Measurements from ENCODE around the gene ENKD1. TPM values are rescaled to one million over a fixed set of nuclear protein-coding genes. Genes with fewer than 3 reads are reported as not detected.
A peak's percentile ranks its signal among the peaks of the same experiment; 100 is the strongest.

The ENKD1 gene
- total RNA-seq, 1 experiment from 2014 or later = 22.6 TPM

DNA sequence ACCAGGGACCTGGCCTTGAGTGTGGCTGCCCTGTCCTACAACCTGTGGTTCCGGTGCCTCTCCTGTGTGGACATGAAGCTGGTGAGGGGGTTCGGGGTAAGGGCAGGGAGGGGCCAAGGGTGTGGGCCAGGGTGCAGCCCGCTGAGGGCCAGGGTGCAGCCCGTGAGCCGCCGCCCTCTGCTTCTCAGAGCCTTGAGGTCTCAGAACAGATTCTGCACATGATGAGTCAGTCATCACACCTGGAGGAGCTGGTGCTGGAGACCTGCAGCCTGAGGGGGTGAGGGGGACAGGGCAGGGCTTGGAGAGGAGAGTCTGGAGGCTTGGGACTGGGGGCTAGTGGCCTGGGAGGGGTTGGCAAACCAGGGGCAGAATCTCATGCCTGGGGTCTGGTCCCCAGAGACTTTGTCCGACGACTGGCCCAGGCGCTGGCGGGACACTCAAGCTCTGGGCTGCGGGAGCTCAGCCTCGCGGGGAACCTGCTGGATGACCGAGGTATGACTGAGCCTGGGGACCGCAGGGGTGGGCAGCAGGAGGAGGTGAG lies 19.4 kb downstream of the ENKD1 start:
- intact Hi-C loops (cut with micrococcal nuclease; ENCODE audit: unreplicated experiment) = no loop called here
- no peak overlapping the region for H3K4me3 Mint-ChIP-seq (ENCODE audit: low read depth, unreplicated experiment)
- CTCF ChIA-PET = no interaction called here
- H3K27me3 Mint-ChIP-seq (ENCODE audit: unreplicated experiment) = peaks cover 75% of the 10 kb centered on the region
- no peak for DNase-seq
- H3K4me1 Mint-ChIP-seq (ENCODE audit: low read depth, unreplicated experiment) = no peaks in the 10 kb centered on the region
- TF ChIP-seq, protein P1, sequence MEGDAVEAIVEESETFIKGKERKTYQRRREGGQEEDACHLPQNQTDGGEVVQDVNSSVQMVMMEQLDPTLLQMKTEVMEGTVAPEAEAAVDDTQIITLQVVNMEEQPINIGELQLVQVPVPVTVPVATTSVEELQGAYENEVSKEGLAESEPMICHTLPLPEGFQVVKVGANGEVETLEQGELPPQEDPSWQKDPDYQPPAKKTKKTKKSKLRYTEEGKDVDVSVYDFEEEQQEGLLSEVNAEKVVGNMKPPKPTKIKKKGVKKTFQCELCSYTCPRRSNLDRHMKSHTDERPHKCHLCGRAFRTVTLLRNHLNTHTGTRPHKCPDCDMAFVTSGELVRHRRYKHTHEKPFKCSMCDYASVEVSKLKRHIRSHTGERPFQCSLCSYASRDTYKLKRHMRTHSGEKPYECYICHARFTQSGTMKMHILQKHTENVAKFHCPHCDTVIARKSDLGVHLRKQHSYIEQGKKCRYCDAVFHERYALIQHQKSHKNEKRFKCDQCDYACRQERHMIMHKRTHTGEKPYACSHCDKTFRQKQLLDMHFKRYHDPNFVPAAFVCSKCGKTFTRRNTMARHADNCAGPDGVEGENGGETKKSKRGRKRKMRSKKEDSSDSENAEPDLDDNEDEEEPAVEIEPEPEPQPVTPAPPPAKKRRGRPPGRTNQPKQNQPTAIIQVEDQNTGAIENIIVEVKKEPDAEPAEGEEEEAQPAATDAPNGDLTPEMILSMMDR (IDR thresholded peaks at IDR 0.05; ENCODE audit: unreplicated experiment) = no peak
- no peaks in the 10 kb centered on the region for H3K9me3 Mint-ChIP-seq (ENCODE audit: low read depth, unreplicated experiment)
- H3K36me3 Mint-ChIP-seq (ENCODE audit: insufficient read depth, unreplicated experiment) = no peaks in the 10 kb centered on the region
- no peak overlapping the region for H3K27ac Mint-ChIP-seq (ENCODE audit: unreplicated experiment)
- BruUV-seq (replicated peaks) = no TSS peak

DNA sequence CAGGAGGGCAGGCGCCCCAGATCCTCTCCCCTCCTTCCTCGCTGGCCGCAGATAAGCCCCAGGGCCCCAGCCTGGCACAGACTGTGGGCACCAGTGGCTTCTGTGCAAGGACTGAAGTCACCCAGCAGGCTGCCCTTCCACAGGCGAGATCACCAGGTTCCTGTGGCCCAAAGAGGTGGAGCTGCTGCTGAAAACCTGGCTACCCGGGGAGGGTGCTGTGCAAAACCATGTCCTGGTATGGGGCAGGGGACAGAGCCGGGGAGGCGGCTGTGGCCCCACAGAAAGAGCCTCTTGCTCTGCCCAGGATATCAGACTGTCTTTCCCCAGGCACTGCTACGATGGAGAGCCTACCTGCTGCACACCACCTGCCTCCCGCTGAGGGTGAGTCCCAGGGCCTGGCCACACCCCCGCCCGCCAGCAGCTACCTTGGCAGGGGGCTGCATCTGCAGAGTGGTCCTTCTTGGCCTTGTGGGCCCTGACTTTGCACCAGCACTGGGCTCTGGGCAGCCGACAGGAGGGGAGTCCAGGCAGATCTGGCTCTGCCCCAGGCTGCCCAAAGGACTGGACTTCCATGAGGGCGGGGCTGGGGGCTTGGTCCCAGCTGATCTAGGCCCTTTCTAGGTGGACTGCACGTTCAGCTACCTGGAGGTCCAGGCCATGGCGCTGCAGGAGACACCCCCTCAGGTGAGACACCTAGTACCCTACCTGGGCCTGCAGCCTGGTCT lies 21.0 kb downstream of the ENKD1 start:
- no peaks in the 10 kb centered on the region for H3K4me1 Mint-ChIP-seq (ENCODE audit: low read depth, unreplicated experiment)
- no TSS peak for BruUV-seq (replicated peaks)
- no peak overlapping the region for H3K27ac Mint-ChIP-seq (ENCODE audit: unreplicated experiment)
- DNase-seq = no peak
- H3K4me3 Mint-ChIP-seq (ENCODE audit: low read depth, unreplicated experiment) = peak overlapping the region; percentile 34
- peaks cover 59% of the 10 kb centered on the region for H3K27me3 Mint-ChIP-seq (ENCODE audit: unreplicated experiment)
- CTCF ChIA-PET = interaction anchor here (0.6 to 2.6 kb wide), 5 partner anchors 15 to 124 kb away, joined by 3 to 14 read pairs (median 6); partner anchors contain the start of gene ACD
- H3K9me3 Mint-ChIP-seq (ENCODE audit: low read depth, unreplicated experiment) = no peaks in the 10 kb centered on the region
- intact Hi-C loops (cut with micrococcal nuclease; ENCODE audit: unreplicated experiment) = no loop called here
- no peaks in the 10 kb centered on the region for H3K36me3 Mint-ChIP-seq (ENCODE audit: insufficient read depth, unreplicated experiment)
- TF ChIP-seq, protein P1 (IDR thresholded peaks at IDR 0.05; ENCODE audit: unreplicated experiment) = no peak

DNA sequence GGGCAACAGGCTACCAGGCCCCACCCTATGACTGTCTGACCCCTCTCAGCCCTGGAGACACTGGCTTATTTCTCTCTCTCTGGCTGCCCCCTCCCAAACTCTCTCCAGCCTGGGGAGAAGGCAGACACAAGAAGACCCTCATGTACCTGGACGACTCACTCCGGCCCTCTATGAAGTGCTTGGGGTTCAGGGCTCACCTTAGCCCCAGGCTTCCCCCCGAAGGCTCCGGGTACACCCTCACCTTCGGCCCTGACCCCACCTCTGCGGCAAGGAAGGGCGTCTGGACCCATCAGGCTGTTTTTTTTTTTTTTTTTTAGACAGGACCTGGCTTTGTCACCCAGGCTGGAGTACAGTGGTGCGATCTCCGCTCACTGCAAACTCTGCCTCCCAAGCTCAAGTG lies 22.5 kb downstream of the ENKD1 start:
- Mint-ChIP-seq H3K27me3 (ENCODE audit: unreplicated experiment) (peaks cover 44% of the 10 kb centered on the region), H3K36me3 (ENCODE audit: insufficient read depth, unreplicated experiment) (no peaks in the 10 kb centered on the region), H3K4me1 (ENCODE audit: low read depth, unreplicated experiment) (no peaks in the 10 kb centered on the region), H3K9me3 (ENCODE audit: low read depth, unreplicated experiment) (no peaks in the 10 kb centered on the region), H3K27ac (ENCODE audit: unreplicated experiment) (no peak overlapping the region), H3K4me3 (ENCODE audit: low read depth, unreplicated experiment) (peak overlapping the region; percentile 30)
- intact Hi-C loops (cut with micrococcal nuclease; ENCODE audit: unreplicated experiment) = loop anchor here (5.0 kb wide), 1 partner anchor 82 kb away; the partner anchor contains the start of gene CTCF
- DNase-seq = no peak
- BruUV-seq (replicated peaks) = no TSS peak
- CTCF ChIA-PET = interaction anchor here (0.6 to 2.6 kb wide), 4 partner anchors 16 to 123 kb away, joined by 3 to 14 read pairs (median 6); partner anchors contain the start of gene ACD
- TF ChIP-seq, protein P1 (IDR thresholded peaks at IDR 0.05; ENCODE audit: unreplicated experiment) = no peak

DNA sequence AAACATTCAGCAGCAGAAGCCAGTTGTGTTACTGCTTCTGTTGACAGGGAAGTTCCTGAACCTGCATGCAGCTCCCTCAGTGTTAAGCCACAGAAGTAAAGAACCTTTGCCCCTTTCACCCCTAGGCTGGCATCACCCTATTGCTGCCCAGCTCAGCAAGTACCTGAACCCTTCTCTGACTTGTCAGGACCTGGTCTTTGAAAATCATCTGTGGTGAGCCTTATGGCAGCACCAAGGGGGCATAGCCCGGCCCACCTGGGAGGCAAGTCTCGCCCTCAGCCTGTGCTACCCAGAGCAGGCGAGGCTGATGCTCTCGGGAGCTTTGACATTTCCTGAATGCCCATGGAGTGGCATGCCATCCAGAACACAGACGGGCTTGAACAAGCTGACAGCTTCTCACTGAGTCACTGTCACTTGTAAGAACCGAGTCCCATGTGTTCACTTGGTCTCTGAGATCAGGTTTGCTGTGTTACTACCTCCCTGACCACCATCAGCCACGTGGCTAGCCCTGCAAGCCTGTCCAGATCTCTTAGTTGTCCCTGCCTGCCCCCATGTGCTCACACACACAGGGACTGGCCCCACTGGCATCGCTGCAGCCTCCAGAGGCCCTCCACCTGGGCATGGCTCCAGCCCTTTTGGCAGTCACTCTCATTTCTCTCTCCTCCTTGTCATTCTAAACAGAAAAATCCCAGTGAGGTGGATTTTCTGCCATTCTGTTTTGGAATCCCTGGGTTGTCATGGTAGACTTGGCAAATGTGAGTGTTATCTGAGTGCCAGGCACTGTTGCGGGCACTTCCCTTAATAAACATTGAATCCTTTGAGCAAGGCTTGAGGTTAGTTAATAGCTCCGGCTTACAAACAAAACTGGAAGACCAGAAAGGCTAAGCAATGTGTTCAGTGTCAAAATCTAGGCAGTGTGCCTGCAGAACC lies 24.5 kb downstream of the ENKD1 start:
- DNase-seq = no peak
- intact Hi-C loops (cut with micrococcal nuclease; ENCODE audit: unreplicated experiment) = loop anchor here (5.0 kb wide), 1 partner anchor 80 kb away; the partner anchor contains the start of gene CTCF
- CTCF ChIA-PET = interaction anchor here (0.6 kb wide), 1 partner anchor 123 kb away, joined by 3 read pairs; no protein-coding TSS in a partner anchor
- Mint-ChIP-seq H3K4me3 (ENCODE audit: low read depth, unreplicated experiment) (no peak overlapping the region), H3K4me1 (ENCODE audit: low read depth, unreplicated experiment) (no peaks in the 10 kb centered on the region), H3K9me3 (ENCODE audit: low read depth, unreplicated experiment) (no peaks in the 10 kb centered on the region), H3K27me3 (ENCODE audit: unreplicated experiment) (peaks cover 24% of the 10 kb centered on the region), H3K27ac (ENCODE audit: unreplicated experiment) (no peak overlapping the region), H3K36me3 (ENCODE audit: insufficient read depth, unreplicated experiment) (peaks cover 2% of the 10 kb centered on the region)
- no TSS peak for BruUV-seq (replicated peaks)
- TF ChIP-seq, protein P1 (IDR thresholded peaks at IDR 0.05; ENCODE audit: unreplicated experiment) = no peak
